Esophagus mucosa (tissue), 1 donor: ENCODE results near the gene GZMM. TPM values are rescaled to one million over a fixed set of nuclear protein-coding genes. Genes with fewer than 3 reads are reported as not detected.

Experiments used
- ATAC-seq: fragments of 200-7000 bp; cut with Tn5 transposase; one replicate; pipeline ENCODE4 v1.9.1; 2020
- total RNA-seq: library from RNA; stranded (reverse); gene quantifications from one replicate; pipeline ENCODE4 v1.2.4, GENCODE V29; 2023
- donor health status: DM: yes; HTN: yes; CAD: no.

GZMM gene
- total RNA-seq, result not detected

- ATAC-seq, result peak; percentile 24
Measured at GRCh38 chr19:543910-544608, at the start of gene GZMM. Gene GZMM, plus strand, starts transcription at chr19:544053. Its CDS starts 19 bp downstream, at chr19:544072.

GRCh38 chr19:494171-495080 lies 49.4 kb upstream of the GZMM start:
- ATAC-seq, result no peak

- ATAC-seq, result no peak
Measured at GRCh38 chr19:495081-495401, 48.8 kb upstream of the GZMM start.

GRCh38 chr19:495402-496111 lies 48.3 kb upstream of the GZMM start:
- no peak for ATAC-seq

- no peak for ATAC-seq
Measured at GRCh38 chr19:496112-496665, 47.7 kb upstream of the GZMM start, which contains the start of gene MADCAM1. Gene MADCAM1, plus strand, starts transcription at chr19:496486. Its CDS starts 14 bp downstream, at chr19:496500.

- ATAC-seq, result no peak
Measured at GRCh38 chr19:496986-497385, 46.9 kb upstream of the GZMM start.

- ATAC-seq, result no peak
Measured at GRCh38 chr19:497491-497868, 46.4 kb upstream of the GZMM start.

- peak; percentile 3 for ATAC-seq
Measured at GRCh38 chr19:497869-498510, 45.9 kb upstream of the GZMM start.

GRCh38 chr19:498511-498891 lies 45.4 kb upstream of the GZMM start:
- ATAC-seq, result no peak

GRCh38 chr19:498977-499623 lies 44.8 kb upstream of the GZMM start:
- ATAC-seq, result no peak

- ATAC-seq, result no peak
Measured at GRCh38 chr19:501646-502045, 42.2 kb upstream of the GZMM start.

- no peak for ATAC-seq
Measured at GRCh38 chr19:504616-505015, 39.2 kb upstream of the GZMM start.

- peak; percentile 85 for ATAC-seq
Measured at GRCh38 chr19:506404-507285, 37.2 kb upstream of the GZMM start.

GRCh38 chr19:507286-508203 lies 36.3 kb upstream of the GZMM start, which contains the start of gene TPGS1:
Gene TPGS1, plus strand, starts transcription at chr19:507497. Its CDS starts 10 bp downstream, at chr19:507507.
- ATAC-seq, result peak; percentile 85

GRCh38 chr19:508204-509150 lies 35.4 kb upstream of the GZMM start:
- ATAC-seq, result no peak

GRCh38 chr19:510606-511100 lies 33.2 kb upstream of the GZMM start:
- ATAC-seq, result peak; percentile 54

- peak; percentile 24 for ATAC-seq
Measured at GRCh38 chr19:511101-511851, 32.6 kb upstream of the GZMM start.
